CMK (cell line): ENCODE measurements around the gene VPS37C.
"Not testable (repeated sequence)": the region's sequence is repeated elsewhere in the genome, so short reads cannot be mapped to it uniquely, and the experiment has no call there.

ENCODE experiments used
- DNase-seq: peaks from one replicate; pipeline ENCODE4 v3.0.0-alpha.2; 2010; ENCODE audit warnings: low read depth

The VPS37C gene

GRCh38 chr11:61161190-61162091 lies at the start of gene VPS37C:
TSS of gene VPS37C (minus strand) at chr11:61161426. CDS start at chr11:61138829, 22,597 bp downstream.
- DNase-seq, result peak; percentile 84

GRCh38 chr11:61210629-61211028 lies 49.4 kb upstream of the VPS37C start:
- not testable (repeated sequence) for DNase-seq

- DNase-seq, result not testable (repeated sequence)
Observed at GRCh38 chr11:61207636-61208310, 46.5 kb upstream of the VPS37C start.

GRCh38 chr11:61204502-61205059 lies 43.4 kb upstream of the VPS37C start:
- DNase-seq, result not testable (repeated sequence)

GRCh38 chr11:61203873-61204272 lies 42.6 kb upstream of the VPS37C start:
- DNase-seq, result not testable (repeated sequence)

- DNase-seq, result peak; percentile 8
Observed at GRCh38 chr11:61202950-61203746, 41.9 kb upstream of the VPS37C start, which contains the start of gene PGA3. TSS of gene PGA3 (plus strand) at chr11:61203515. CDS start at chr11:61203565, 50 bp downstream.

GRCh38 chr11:61201476-61201875 lies 40.2 kb upstream of the VPS37C start:
- DNase-seq, result no peak

GRCh38 chr11:61198948-61199523 lies 37.8 kb upstream of the VPS37C start:
- DNase-seq, result no peak

GRCh38 chr11:61198361-61198760 lies 37.1 kb upstream of the VPS37C start:
- no peak for DNase-seq

- no peak for DNase-seq
Observed at GRCh38 chr11:61195719-61196118, 34.5 kb upstream of the VPS37C start.

- DNase-seq, result no peak
Observed at GRCh38 chr11:61194981-61195695, 33.9 kb upstream of the VPS37C start.

GRCh38 chr11:61194169-61194671 lies 33.0 kb upstream of the VPS37C start:
- no peak for DNase-seq

GRCh38 chr11:61193596-61193995 lies 32.4 kb upstream of the VPS37C start:
- DNase-seq, result no peak

- DNase-seq, result no peak
Observed at GRCh38 chr11:61189933-61190332, 28.7 kb upstream of the VPS37C start.

- peak; percentile 60 for DNase-seq
Observed at GRCh38 chr11:61187505-61188130, 26.4 kb upstream of the VPS37C start.

GRCh38 chr11:61186504-61186903 lies 25.3 kb upstream of the VPS37C start:
- no peak for DNase-seq

- no peak for DNase-seq
Observed at GRCh38 chr11:61183645-61184044, 22.4 kb upstream of the VPS37C start.

- no peak for DNase-seq
Observed at GRCh38 chr11:61181489-61181888, 20.3 kb upstream of the VPS37C start.

- DNase-seq, result not testable (repeated sequence)
Observed at GRCh38 chr11:61180205-61180604, 19.0 kb upstream of the VPS37C start.

GRCh38 chr11:61176446-61176845 lies 15.2 kb upstream of the VPS37C start:
- no peak for DNase-seq
